ENCODE data around the gene RPS6KC1. TPM values are rescaled to one million over a fixed set of nuclear protein-coding genes. Genes with fewer than 3 reads are reported as not detected.

RPS6KC1 gene
- total and polyA plus RNA-seq, 9 donors: 6.8 to 24.6 (median 18.8) TPM

DNA sequence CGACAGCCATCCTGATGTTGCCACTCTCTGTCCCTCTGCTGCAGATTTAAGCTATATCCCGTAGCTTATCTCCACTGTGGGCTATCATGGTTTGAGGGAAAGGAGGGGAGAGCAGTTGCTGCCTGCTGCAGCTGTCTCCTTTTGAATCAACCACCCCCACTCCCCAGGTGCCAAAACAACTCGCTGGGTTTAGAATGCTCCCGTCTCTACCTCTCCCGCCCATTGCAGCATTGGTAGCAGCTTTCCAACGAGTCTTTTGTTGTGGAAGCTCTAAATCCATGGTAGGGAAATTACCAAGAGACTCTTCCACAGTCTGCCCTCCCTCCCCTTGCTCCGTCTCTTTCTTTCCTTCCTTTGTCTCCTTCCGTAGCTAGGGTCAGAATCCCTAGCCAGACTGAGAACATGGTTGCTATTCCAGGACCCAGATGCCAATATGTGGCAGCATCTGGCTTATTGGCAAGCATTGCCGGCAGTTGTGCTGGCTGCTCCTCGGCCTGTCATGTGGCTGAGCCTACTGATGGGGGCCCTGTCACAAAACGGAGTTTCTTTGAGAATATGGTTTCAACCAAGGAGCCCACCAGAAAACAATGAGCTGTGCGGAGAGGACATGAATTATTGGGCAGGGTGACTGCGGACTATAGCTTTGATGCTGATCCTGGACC lies 230.7 kb downstream of the RPS6KC1 start:
- DNase-seq: no peak
- Histone ChIP-seq H3K27me3 (no peaks in the 10 kb centered on the region), H3K9me3 (no peaks in the 10 kb centered on the region), H3K4me1 (ENCODE audit: insufficient read depth) (no peaks in the 10 kb centered on the region), H3K36me3 (no peaks in the 10 kb centered on the region), H3K27ac (no peak overlapping the region), H3K4me3 (no peak overlapping the region)
- TF ChIP-seq EP300 (IDR thresholded peaks at IDR 0.05) (no peak), CTCF (IDR thresholded peaks at IDR 0.05) (no peak), POLR2A (IDR thresholded peaks at IDR 0.05) (no peak)
- 51 to 58% (median 54%) methylated on average over 13 of the region's 13 CpGs for WGBS, 3 donors
- intact Hi-C loops (cut with DNase I): no loop called here

DNA sequence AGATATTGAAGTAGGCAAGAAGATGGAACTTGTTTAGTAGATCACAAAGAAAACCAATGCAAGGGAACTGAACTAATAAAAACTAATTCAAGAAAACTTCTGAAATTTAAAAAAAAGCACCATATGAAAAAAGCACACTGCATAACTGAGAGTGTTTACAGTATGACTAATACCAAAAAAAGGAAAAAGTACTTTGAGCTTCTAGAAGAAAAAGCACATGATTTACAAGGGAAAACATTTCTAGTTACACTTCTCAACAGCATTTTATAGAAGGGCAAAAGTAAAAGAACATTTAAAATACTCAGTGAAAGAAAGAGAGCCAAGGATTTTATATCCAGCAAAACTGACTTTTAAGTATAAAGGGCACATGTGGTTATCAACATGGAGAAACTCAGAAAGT lies 233.6 kb downstream of the RPS6KC1 start:
- Histone ChIP-seq H3K9me3 (no peaks in the 10 kb centered on the region), H3K4me3 (no peak overlapping the region), H3K4me1 (ENCODE audit: insufficient read depth) (no peaks in the 10 kb centered on the region), H3K36me3 (no peaks in the 10 kb centered on the region), H3K27ac (no peak overlapping the region), H3K27me3 (no peaks in the 10 kb centered on the region)
- no peak for DNase-seq
- TF ChIP-seq EP300 (IDR thresholded peaks at IDR 0.05) (no peak), POLR2A (IDR thresholded peaks at IDR 0.05) (no peak), CTCF (IDR thresholded peaks at IDR 0.05) (no peak)
- intact Hi-C loops (cut with DNase I): no loop called here

GRCh38 chr1:213286235-213286634 lies 235.2 kb downstream of the RPS6KC1 start:
- Histone ChIP-seq H3K4me1 (ENCODE audit: insufficient read depth) (no peaks in the 10 kb centered on the region), H3K4me3 (no peak overlapping the region), H3K36me3 (no peaks in the 10 kb centered on the region), H3K9me3 (no peaks in the 10 kb centered on the region), H3K27ac (no peak overlapping the region), H3K27me3 (no peaks in the 10 kb centered on the region)
- no peak for TF ChIP-seq POLR2A (IDR thresholded peaks at IDR 0.05)
- no peak for TF ChIP-seq EP300 (IDR thresholded peaks at IDR 0.05)
- TF ChIP-seq CTCF (IDR thresholded peaks at IDR 0.05): no peak
- 94 to 98% (median 97%) methylated on average over 1 of the region's 1 CpG for WGBS, 3 donors
- intact Hi-C loops (cut with DNase I): no loop called here
- DNase-seq: no peak

DNA sequence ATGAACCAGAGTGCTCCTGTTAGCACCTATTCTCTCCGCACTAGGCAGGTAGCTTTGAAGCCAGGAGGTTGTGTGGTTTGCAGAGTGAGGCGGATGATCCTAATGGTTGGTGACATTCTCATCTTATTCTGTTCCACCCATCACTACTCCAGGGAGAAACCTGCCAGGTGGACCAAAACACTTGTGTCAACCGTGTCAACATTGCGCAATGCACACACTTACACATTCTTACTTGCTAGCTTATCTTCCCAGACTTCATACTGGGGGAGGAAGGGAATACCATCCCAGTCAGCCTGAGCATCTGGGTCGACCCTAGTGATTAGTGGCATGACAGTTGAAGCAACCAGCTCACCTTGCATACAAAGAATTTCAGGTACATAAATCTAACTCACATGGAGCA lies 236.9 kb downstream of the RPS6KC1 start:
- 80 to 86% (median 84%) methylated on average over 5 of the region's 5 CpGs for WGBS, 3 donors
- intact Hi-C loops (cut with DNase I): no loop called here
- no peaks in the 10 kb centered on the region for H3K36me3 ChIP-seq

More for the DNA sequence above, 236.9 kb downstream of the RPS6KC1 start:
- no peaks in the 10 kb centered on the region for H3K9me3 ChIP-seq
- H3K4me1 ChIP-seq (ENCODE audit: insufficient read depth): no peaks in the 10 kb centered on the region
- no peak overlapping the region for H3K27ac ChIP-seq
- no peak for TF ChIP-seq POLR2A (IDR thresholded peaks at IDR 0.05)
- no peak for TF ChIP-seq CTCF (IDR thresholded peaks at IDR 0.05)
- H3K27me3 ChIP-seq: no peaks in the 10 kb centered on the region
- H3K4me3 ChIP-seq: no peak overlapping the region
- no peak for DNase-seq

All from ovary (tissue), 9 donors.